K562 (cell line): ENCODE data around the gene CLIC3. TPM values are rescaled to one million over a fixed set of nuclear protein-coding genes. Genes with fewer than 3 reads are reported as not detected.

Experiments
- ATAC-seq: fragments of 200-7000 bp; cut with Tn5 transposase; 3 replicates; pipeline ENCODE4 v1.9.1; 2020; ENCODE audit warnings: moderate library complexity
- BruUV-seq: library from RNA; stranded (reverse); fragments of 400-500 nt; replicated peaks from 2 replicates; lab custom pipeline; 2021; lab: Mats Ljungman, UMichigan
- CTCF ChIA-PET: fragments of 300-600 bp; formaldehyde crosslinking; extraction: SDS; loops from one replicate; lab custom pipeline; 2021; ENCODE audit warnings: low intra/inter-chr PET ratio; lab: Yijun Ruan, JAX
- POLR2A ChIA-PET: fragments of 300-600, 350-650 bp; sonication (Branson Sonifier 250); formaldehyde crosslinking; extraction: SDS; loops from one replicate; lab custom pipeline; 2021; ENCODE audit warnings: antibody characterized with exemption, inconsistent platforms; lab: Yijun Ruan, JAX
- DNase-seq, 4 experiments: peaks; one replicate each; pipeline versions ENCODE4 v3.0.0 to v3.0.0-alpha.2; 2011 to 2018; ENCODE audit warnings: low spot score in 3 of 4, mixed read lengths in 3 of 4; ENCODE audit errors: extremely low read depth in 1 of 4
- FAIRE-seq: peaks from 2 replicates; lab custom pipeline; 2011; peaks lifted over from hg19 to GRCh38; lab: Jason Lieb, UNC
- H2AFZ ChIP-seq: 2 replicates; pipeline ENCODE4 v1.6.0; 2011; ENCODE audit warnings: low read depth, low read length, control low read depth, inconsistent platforms
- H3K27ac ChIP-seq: fragments of 200-600 bp; 3 replicates; pipeline ENCODE4 v1.8.0; 2011; ENCODE audit warnings: low read depth, mild to moderate bottlenecking, control low read depth, inconsistent platforms, low read length, moderate library complexity, mixed read lengths; ENCODE audit errors: extremely low read depth
- H3K27me3 ChIP-seq, 2 experiments: fragments of 300-600 bp in 1 of 2; 2 replicates in 1 of 2; 3 replicates in 1 of 2; pipeline versions ENCODE4 v1.6.0 to v1.8.0; 2011; ENCODE audit warnings: inconsistent platforms in 2 of 2, low read length in 2 of 2, mild to moderate bottlenecking in 1 of 2, mixed read lengths in 1 of 2, moderate library complexity in 1 of 2; ENCODE audit not compliant: control insufficient read depth in 2 of 2, insufficient read depth in 2 of 2
- H3K36me3 ChIP-seq: fragments of 300-600 bp; 3 replicates; pipeline ENCODE4 v1.8.0; 2011; ENCODE audit warnings: mild to moderate bottlenecking, low read length, inconsistent platforms; ENCODE audit not compliant: control insufficient read depth, insufficient read depth
- H3K4me1 ChIP-seq, 2 experiments: fragments of 200-600 bp in 1 of 2; replicated peaks in 1 of 2; 2 replicates in 1 of 2; 3 replicates in 1 of 2; pipeline versions ENCODE4 v1.5.1 to v1.8.0; 2011; ENCODE audit warnings: inconsistent platforms in 2 of 2, low read length in 2 of 2, mild to moderate bottlenecking in 1 of 2, mixed read lengths in 1 of 2, moderate library complexity in 1 of 2; ENCODE audit not compliant: control insufficient read depth in 2 of 2, insufficient read depth in 2 of 2
- H3K4me2 ChIP-seq: 2 replicates; pipeline ENCODE4 v1.6.1; 2011; ENCODE audit warnings: low read length, control low read depth, inconsistent platforms, mixed read lengths; ENCODE audit not compliant: insufficient read depth
- H3K4me3 ChIP-seq: fragments of 200-600 bp; sonication (generic), shearing (Covaris generic); 2 replicates; pipeline ENCODE4 v1.5.1; 2016; ENCODE audit warnings: control low read depth, inconsistent platforms
- H3K79me2 ChIP-seq: fragments of 200-600 bp; 3 replicates; pipeline ENCODE4 v1.8.0; 2011; ENCODE audit warnings: low read length, inconsistent platforms; ENCODE audit not compliant: control insufficient read depth, insufficient read depth
- H3K9ac ChIP-seq, 2 experiments: 2 replicates each; pipeline versions ENCODE4 v1.6.0 to v1.6.1; 2011; ENCODE audit warnings: low read depth in 2 of 2, low read length in 2 of 2, control low read depth in 1 of 2, inconsistent platforms in 1 of 2, mild to moderate bottlenecking in 1 of 2, mixed read lengths in 1 of 2; ENCODE audit not compliant: insufficient read depth in 1 of 2
- H3K9me1 ChIP-seq: one replicate; pipeline ENCODE4 v1.6.0; 2011; ENCODE audit warnings: inconsistent platforms, mild to moderate bottlenecking, low read length, moderate library complexity; ENCODE audit not compliant: control insufficient read depth, insufficient read depth
- H3K9me3 ChIP-seq: replicated peaks from 2 replicates; pipeline ENCODE4 v1.5.1; 2011; ENCODE audit warnings: low read depth, low read length, inconsistent platforms; ENCODE audit not compliant: control insufficient read depth, insufficient read depth
- H4K20me1 ChIP-seq: replicated peaks from 2 replicates; pipeline ENCODE4 v1.6.1; 2011; ENCODE audit warnings: low read length, inconsistent platforms, mixed read lengths; ENCODE audit not compliant: control insufficient read depth, insufficient read depth
- HSF4 ChIP-seq: fragments of 250-450 bp; sonication (Bioruptor Pico); IDR thresholded peaks from 2 replicates; pipeline ENCODE4 v2.1.2; 2022; ENCODE audit warnings: mild to moderate bottlenecking, moderate library complexity, borderline replicate concordance
- NFIC ChIP-seq: fragments of 450-650 bp; IDR thresholded peaks from 2 replicates; pipeline ENCODE4 v1.6.1; 2017; ENCODE audit warnings: mild to moderate bottlenecking, inconsistent platforms
- POLR2G ChIP-seq: fragments of 200-400 bp; formaldehyde crosslinking; IDR thresholded peaks from 2 replicates; pipeline ENCODE4 v1.6.1; 2017; ENCODE audit warnings: low read depth, mild to moderate bottlenecking, antibody characterized with exemption, low read length, moderate library complexity
- SAFB ChIP-seq: fragments of 200-400 bp; formaldehyde crosslinking; IDR thresholded peaks from 2 replicates; pipeline ENCODE4 v1.6.1; 2017; ENCODE audit warnings: low read depth, low read length, borderline replicate concordance
- WGBS: fragments of 100-300 bp; shearing (Covaris generic); methylation state at CpG from one replicate; pipeline ENCODE4 v1.1.6; 2016; ENCODE audit warnings: low coverage, mixed read lengths; ENCODE audit not compliant: insufficient coverage; ENCODE audit errors: missing lambda C conversion rate; 5-methylcytosine and 5-hydroxymethylcytosine counted together
- in situ Hi-C: fragments of 300-500 bp; cut with MboI; formaldehyde crosslinking; loops from 4 replicates; pipeline ENCODE4 v1.15.0; 2018; ENCODE audit warnings: inconsistent platforms, mixed read lengths
- intact Hi-C: fragments of 100-400 bp; cut with micrococcal nuclease; formaldehyde crosslinking; loops from 2 replicates; pipeline ENCODE4 v1.14.2; 2022
- polyA plus RNA-seq, 8 experiments: library from polyadenylated mRNA; depleted of rRNA in 4 of 8; stranded (reverse) in 5 of 8; unstranded in 3 of 8; fragments of >200 nt; fragmentation: Nextera tagmentation in 2 of 8; fragmentation: Illumina TruSeq in 1 of 8; extraction: Ambion mirVana in 2 of 8; extraction: Trizol in 1 of 8; gene quantifications; 2 replicates each; pipeline versions ENCODE4 v1.2.1 to v1.2.3, GENCODE V29; 2011 to 2014; ENCODE audit warnings: inconsistent platforms in 1 of 8, missing spikeins in 1 of 8
- total RNA-seq, 7 experiments: library from RNA; depleted of rRNA in 6 of 7; stranded (reverse); fragments of >200 nt in 6 of 7; fragmentation: Illumina TruSeq in 2 of 7; extraction: Trizol in 2 of 7; gene quantifications; 2 replicates each; pipeline versions ENCODE4 v1.2.1 to v1.2.3, GENCODE V29; 2011 to 2021; ENCODE audit warnings: low replicate concordance in 1 of 7

The CLIC3 gene
- total and polyA plus RNA-seq, 9 of the 15 experiments (the other 6 are each of a cell fraction or from before 2014, with no cell fraction given) = 0.27 to 0.29 TPM; not detected in 7

DNA sequence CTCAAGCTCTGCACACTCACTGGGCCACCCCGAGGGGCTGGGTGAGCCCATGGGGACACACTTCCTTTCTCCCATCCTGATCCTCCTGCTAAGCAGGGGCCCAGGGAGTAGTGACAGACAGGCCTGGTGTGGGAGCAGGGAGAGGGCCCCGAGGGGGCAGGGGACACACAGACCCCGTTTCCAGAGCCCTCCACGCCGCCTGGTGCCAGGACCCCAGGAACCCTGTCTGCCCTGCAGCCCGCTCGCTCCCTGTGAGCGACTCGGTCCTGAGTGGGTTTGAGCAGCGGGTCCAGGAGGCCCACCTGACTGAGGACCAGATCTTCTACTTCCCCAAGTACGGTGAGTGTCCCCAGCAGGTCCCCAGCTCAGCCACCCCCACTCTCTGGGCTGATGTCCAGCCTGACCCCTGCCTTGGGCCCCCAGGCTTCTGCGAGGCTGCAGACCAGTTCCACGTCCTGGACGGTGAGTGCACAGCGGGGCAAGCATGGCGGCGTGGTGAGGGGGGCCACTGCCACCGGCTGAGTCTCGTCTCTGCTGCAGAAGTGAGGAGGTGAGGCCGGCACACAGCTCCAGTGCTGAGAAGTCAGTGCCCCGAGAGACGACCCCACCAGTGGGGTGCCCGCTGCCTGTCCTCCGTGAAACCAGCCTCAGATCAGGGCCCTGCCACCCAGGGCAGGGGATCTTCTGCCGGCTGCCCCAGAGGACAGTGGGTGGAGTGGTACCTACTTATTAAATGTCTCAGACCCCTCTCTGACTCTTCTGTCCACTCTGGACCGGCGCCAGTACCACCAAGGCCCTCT lies 49.9 kb downstream of the CLIC3 start:
- no peak for DNase-seq
- in situ Hi-C loops = loop anchor here (5.0 kb wide), 1 partner anchor 91 kb away; no protein-coding TSS in a partner anchor
- no peak overlapping the region for H2AFZ ChIP-seq
- TF ChIP-seq SAFB (0 out of 2 replicates have a peak, but pooled peaks have one; percentile 3), POLR2G (peak; percentile 1; the same call in 1 of the 2 replicates), HSF4 (CRISPR knock-in tag) (no peak), NFIC (0 out of 2 replicates have a peak, but pooled peaks have one; percentile 34)
- TF ChIP-seq, all 486 proteins: peak for 3
- Histone ChIP-seq H3K9me3 (no peaks in the 10 kb centered on the region), H3K36me3 (peaks cover 20% of the 10 kb centered on the region; the same call in 2 of the 3 replicates), H3K27ac (no peak overlapping the region), H3K79me2 (peaks cover 26% of the 10 kb centered on the region), H4K20me1 (no peaks in the 10 kb centered on the region), H3K4me1 (peaks cover 24 to 90% of the 10 kb centered on the region in 2 experiments), H3K9me1 (peaks cover 2% of the 10 kb centered on the region), H3K4me2 (no peak overlapping the region), H3K4me3 (no peak overlapping the region), H3K9ac (peak overlapping the region in 1 of 2 experiments; percentile 83; a peak in 2 of 4 replicates), H3K27me3 (no peaks in the 10 kb centered on the region)
- CTCF ChIA-PET = interaction anchor here (0.6 kb wide), 1 partner anchor 118 kb away, joined by 3 read pairs; no protein-coding TSS in a partner anchor
- no peak for ATAC-seq
- FAIRE-seq = no peak
- intact Hi-C loops = loop anchor here (5.0 kb wide), 2 partner anchors 46 to 159 kb away; partner anchors contain the start of gene PAXX
- 81% methylated on average over 22 of the region's 27 CpGs for WGBS
- BruUV-seq = no TSS peak
- POLR2A ChIA-PET = interaction anchor here (1.3 to 1.9 kb wide), 2 partner anchors 10 to 19 kb away, joined by 3 to 6 read pairs; no protein-coding TSS in a partner anchor
